HepG2 (cell line): Measurements from ENCODE around the gene FAM221B. TPM values are rescaled to one million over a fixed set of nuclear protein-coding genes. Genes with fewer than 3 reads are reported as not detected.

Experiments
- ATF7 ChIP-seq, 2 experiments: fragments of 450-650 bp in 1 of 2; sonication (generic) in 1 of 2; formaldehyde crosslinking in 1 of 2; IDR thresholded peaks; 2 replicates each; pipeline versions ENCODE4 v1.4.0 to v1.6.1; 2016 to 2020; ENCODE audit warnings: antibody characterized with exemption in 1 of 2, mild to moderate bottlenecking in 1 of 2, missing genetic modification reagents in 1 of 2
- BCL3 ChIP-seq: sonication (generic); formaldehyde crosslinking; IDR thresholded peaks from 2 replicates; pipeline ENCODE4 v1.5.1; 2020; ENCODE audit warnings: mild to moderate bottlenecking, missing genetic modification reagents, moderate library complexity
- ELF3 ChIP-seq: IDR thresholded peaks from 2 replicates; pipeline ENCODE4 v1.6.1; 2016; ENCODE audit warnings: missing genetic modification reagents, missing compliant biosample characterization
- KDM5B ChIP-seq: sonication (generic); formaldehyde crosslinking; IDR thresholded peaks from 2 replicates; pipeline ENCODE4 v1.4.0; 2020; ENCODE audit warnings: missing genetic modification reagents, mild to moderate bottlenecking, borderline replicate concordance
- MTF2 ChIP-seq: sonication (generic); formaldehyde crosslinking; IDR thresholded peaks from 2 replicates; pipeline ENCODE4 v1.5.0; 2020; ENCODE audit warnings: missing genetic modification reagents, borderline replicate concordance
- NONO ChIP-seq, 2 experiments: fragments of 450-650 bp in 1 of 2; sonication (generic) in 1 of 2; formaldehyde crosslinking in 1 of 2; IDR thresholded peaks in 1 of 2; conservative IDR thresholded peaks in 1 of 2; 2 replicates each; pipeline versions ENCODE4 v1.6.1 to v1.8.0; 2017 to 2022; ENCODE audit warnings: mild to moderate bottlenecking in 1 of 2, missing genetic modification reagents in 1 of 2, moderate library complexity in 1 of 2
- RFX5 ChIP-seq: IDR thresholded peaks from 2 replicates; pipeline ENCODE4 v1.6.1; 2011; ENCODE audit warnings: low read depth, low read length, improper control_type of control experiment
- SAFB2 ChIP-seq: sonication (generic); formaldehyde crosslinking; IDR thresholded peaks from 2 replicates; pipeline ENCODE4 v1.5.1; 2020; ENCODE audit warnings: missing genetic modification reagents, low read depth, mild to moderate bottlenecking, borderline replicate concordance
- TCF7L2 ChIP-seq: IDR thresholded peaks from 2 replicates; pipeline ENCODE4 v1.6.1; 2011; ENCODE audit warnings: mild to moderate bottlenecking, low read depth, low read length, moderate library complexity
- ZNF407 ChIP-seq: sonication (generic); formaldehyde crosslinking; IDR thresholded peaks from one replicate; pipeline ENCODE4 v1.5.1; 2020; ENCODE audit warnings: mild to moderate bottlenecking, missing genetic modification reagents; ENCODE audit errors: not compliant biosample characterization
- ZNF615 ChIP-seq: sonication (generic); formaldehyde crosslinking; IDR thresholded peaks from 2 replicates; pipeline ENCODE4 v1.5.0; 2020; ENCODE audit warnings: mild to moderate bottlenecking, missing genetic modification reagents, borderline replicate concordance
- ZNF687 ChIP-seq: sonication (generic); formaldehyde crosslinking; IDR thresholded peaks from 2 replicates; pipeline ENCODE4 v1.5.1; 2020; ENCODE audit warnings: mild to moderate bottlenecking, missing genetic modification reagents, moderate library complexity
- ZNF746 ChIP-seq: sonication (generic); formaldehyde crosslinking; IDR thresholded peaks from 2 replicates; pipeline ENCODE4 v1.8.0; 2022; ENCODE audit warnings: mild to moderate bottlenecking, missing genetic modification reagents
- polyA plus RNA-seq, 8 experiments: library from polyadenylated mRNA; depleted of rRNA in 3 of 8; stranded (reverse) in 7 of 8; unstranded in 1 of 8; fragments of >200 nt; fragmentation: Illumina TruSeq in 4 of 8; extraction: Trizol in 4 of 8; gene quantifications; 2 replicates each; pipeline versions ENCODE4 v1.2.1 to v1.2.3, GENCODE V29; 2011 to 2016; ENCODE audit warnings: low read depth in 4 of 8, missing spikeins in 1 of 8, mixed read lengths in 1 of 8; ENCODE audit not compliant: insufficient read depth in 1 of 8
- total RNA-seq, 5 experiments: library from RNA; depleted of rRNA; stranded (reverse); fragments of >200 nt; fragmentation: Illumina TruSeq; extraction: Trizol; gene quantifications; 2 replicates each; pipeline ENCODE4 v1.2.3, GENCODE V29; 2016; ENCODE audit warnings: low read depth in 1 of 5

FAM221B gene
- total and polyA plus RNA-seq, 2 of the 13 experiments (the other 11 are each of a cell fraction or from before 2014, with no cell fraction given): not detected

- peak; percentile 34 for TF ChIP-seq ZNF687 (CRISPR knock-in tag)
- TF ChIP-seq NONO (IDR thresholded peaks at IDR 0.05): no peak
- 0 out of 2 replicates have a peak, but pooled peaks have one; percentile 22 for TF ChIP-seq NONO (CRISPR knock-in tag; conservative IDR thresholded peaks at IDR 0.05)
- no peak for TF ChIP-seq RFX5
- no peak for TF ChIP-seq ELF3
- TF ChIP-seq ZNF746 (CRISPR knock-in tag): no peak
- no peak for TF ChIP-seq ATF7 (IDR thresholded peaks at IDR 0.05)
- TF ChIP-seq ATF7 (CRISPR knock-in tag; IDR thresholded peaks at IDR 0.05): no peak
- TF ChIP-seq SAFB2 (CRISPR knock-in tag): no peak
- TF ChIP-seq KDM5B (CRISPR knock-in tag): no peak
- TF ChIP-seq TCF7L2: no peak
- TF ChIP-seq ZNF615 (CRISPR knock-in tag): no peak
- TF ChIP-seq BCL3 (CRISPR knock-in tag): no peak
- TF ChIP-seq ZNF407 (CRISPR knock-in tag): no peak
- TF ChIP-seq MTF2 (CRISPR knock-in tag): no peak
These were observed 37.9 kb downstream of the FAM221B start (continued) for GRCh38 chr9:35790385-35791296.
